GM23338 (cell line): ENCODE measurements around the gene NPSR1. TPM values are rescaled to one million over a fixed set of nuclear protein-coding genes. Genes with fewer than 3 reads are reported as not detected.
A peak's percentile ranks its signal among the peaks of the same experiment; 100 is the strongest.

ENCODE experiments used
- ATAC-seq: fragments of 200-7000 bp; cut with Tn5 transposase; 3 replicates; pipeline ENCODE4 v1.9.1; 2020
- DNase-seq: peaks from one replicate; pipeline ENCODE4 v3.0.0-alpha.2; 2015; ENCODE audit warnings: low spot score
- H2AFZ ChIP-seq: fragments of 200-600 bp; sonication (generic); 2 replicates; pipeline ENCODE4 v1.8.0; 2016; ENCODE audit warnings: antibody characterized with exemption, mild to moderate bottlenecking, moderate library complexity
- H3F3A ChIP-seq: fragments of 200-600 bp; sonication (generic); replicated peaks from 2 replicates; pipeline ENCODE4 v1.8.0; 2017; ENCODE audit warnings: antibody characterized with exemption, mixed run types, low read depth
- H3K27ac ChIP-seq: fragments of 200-600 bp; sonication (generic); 2 replicates; pipeline ENCODE4 v1.6.1; 2016; ENCODE audit warnings: low read depth
- H3K27me3 ChIP-seq: fragments of 200-600 bp; sonication (generic); 2 replicates; pipeline ENCODE4 v1.8.0; 2016; ENCODE audit warnings: mild to moderate bottlenecking, mixed run types, moderate library complexity; ENCODE audit not compliant: insufficient read depth
- H3K36me3 ChIP-seq: fragments of 200-600 bp; sonication (generic); 2 replicates; pipeline ENCODE4 v1.8.0; 2016; ENCODE audit warnings: mild to moderate bottlenecking; ENCODE audit not compliant: insufficient read depth
- H3K4me1 ChIP-seq: fragments of 200-600 bp; sonication (generic); 2 replicates; pipeline ENCODE4 v1.8.0; 2016; ENCODE audit warnings: mild to moderate bottlenecking, moderate library complexity; ENCODE audit not compliant: insufficient read depth
- H3K4me2 ChIP-seq: fragments of 200-600 bp; sonication (generic); 2 replicates; pipeline ENCODE4 v1.7.1; 2017; ENCODE audit warnings: mixed run types
- H3K4me3 ChIP-seq: fragments of 200-600 bp; sonication (generic); 2 replicates; pipeline ENCODE4 v1.6.1; 2016; ENCODE audit warnings: mixed run types
- H3K79me2 ChIP-seq: fragments of 200-600 bp; sonication (generic); replicated peaks from 2 replicates; pipeline ENCODE4 v1.8.0; 2017; ENCODE audit warnings: mild to moderate bottlenecking; ENCODE audit not compliant: insufficient read depth
- H3K9me2 ChIP-seq: fragments of 200-600 bp; sonication (generic); 2 replicates; pipeline ENCODE4 v1.8.0; 2017; ENCODE audit not compliant: insufficient read depth
- H4K20me1 ChIP-seq: fragments of 200-600 bp; sonication (generic); replicated peaks from 2 replicates; pipeline ENCODE4 v1.8.0; 2017; ENCODE audit warnings: mild to moderate bottlenecking; ENCODE audit not compliant: insufficient read depth
- H3K27ac Mint-ChIP-seq: 2 replicates; pipeline ENCODE4 v1.8.0; 2020; ENCODE audit warnings: inconsistent platforms, mild to moderate bottlenecking, moderate library complexity, mixed read lengths
- H3K27me3 Mint-ChIP-seq: 3 replicates; pipeline ENCODE4 v1.8.0; 2022; ENCODE audit warnings: low read depth, mild to moderate bottlenecking, moderate library complexity, mixed read lengths, inconsistent platforms; ENCODE audit not compliant: insufficient read depth, poor library complexity
- H3K36me3 Mint-ChIP-seq: 3 replicates; pipeline ENCODE4 v1.8.0; 2021; ENCODE audit warnings: low read depth, mild to moderate bottlenecking, inconsistent platforms, moderate library complexity, mixed read lengths
- H3K4me1 Mint-ChIP-seq: 3 replicates; pipeline ENCODE4 v1.8.0; 2020; ENCODE audit warnings: mild to moderate bottlenecking, inconsistent platforms, mixed read lengths
- H3K4me3 Mint-ChIP-seq: 3 replicates; pipeline ENCODE4 v1.8.0; 2021; ENCODE audit warnings: moderate library complexity, mild to moderate bottlenecking, inconsistent platforms, mixed read lengths
- H3K9me3 Mint-ChIP-seq: 3 replicates; pipeline ENCODE4 v1.8.0; 2020; ENCODE audit warnings: moderate library complexity, mild to moderate bottlenecking, inconsistent platforms, mixed read lengths
- CREB1 ChIP-seq: fragments of 250-450 bp; sonication (Bioruptor Pico); IDR thresholded peaks from 2 replicates; pipeline ENCODE4 v1.5.0; 2020; ENCODE audit warnings: low read depth, mild to moderate bottlenecking, moderate library complexity
- EZH2 ChIP-seq: fragments of 200-600 bp; sonication (generic); IDR thresholded peaks from one replicate; pipeline ENCODE4 v1.8.0; 2017; ENCODE audit warnings: antibody characterized with exemption, mild to moderate bottlenecking, low read depth; ENCODE audit not compliant: unreplicated experiment
- EZH2phosphoT487 ChIP-seq: fragments of 200-600 bp; sonication (generic); IDR thresholded peaks from one replicate; pipeline ENCODE4 v1.8.1; 2018; ENCODE audit warnings: antibody characterized with exemption; ENCODE audit not compliant: unreplicated experiment
- ZNF114 ChIP-seq: fragments of 250-450 bp; sonication (Bioruptor Pico); IDR thresholded peaks from 2 replicates; pipeline ENCODE4 v1.5.0; 2020; ENCODE audit warnings: mild to moderate bottlenecking, moderate library complexity
- polyA plus RNA-seq: library from polyadenylated mRNA; unstranded; fragments of >200 nt; fragmentation: Nextera tagmentation; extraction: Ambion mirVana; gene quantifications from 2 replicates; pipeline ENCODE4 v1.2.1, GENCODE V29; 2016
- total RNA-seq: library from RNA; depleted of rRNA; stranded (reverse); fragments of >200 nt; shearing (Covaris generic); gene quantifications from 2 replicates; pipeline ENCODE4 v1.2.3, GENCODE V29; 2014
- TF ChIP-seq, protein P1 (sequence below): IDR thresholded peaks from one replicate; pipeline ENCODE4 v1.6.1; 2018; ENCODE audit warnings: antibody characterized with exemption; ENCODE audit not compliant: unreplicated experiment
- TF ChIP-seq, protein P2 (sequence below): IDR thresholded peaks from 2 replicates; pipeline ENCODE4 v1.6.1; 2016; ENCODE audit warnings: antibody characterized with exemption
- TF ChIP-seq, protein P3 (sequence below), 2 experiments: fragments of 200-600 bp in 1 of 2; sonication (generic) in 1 of 2; conservative IDR thresholded peaks; 2 replicates each; pipeline versions ENCODE4 v1.5.1 to v1.6.1; 2016 to 2017; ENCODE audit warnings: antibody characterized with exemption in 2 of 2, low read depth in 2 of 2, mild to moderate bottlenecking in 2 of 2, moderate library complexity in 1 of 2

Gene NPSR1
- total and polyA plus RNA-seq, 2 experiments from 2014 or later, result not detected

DNA sequence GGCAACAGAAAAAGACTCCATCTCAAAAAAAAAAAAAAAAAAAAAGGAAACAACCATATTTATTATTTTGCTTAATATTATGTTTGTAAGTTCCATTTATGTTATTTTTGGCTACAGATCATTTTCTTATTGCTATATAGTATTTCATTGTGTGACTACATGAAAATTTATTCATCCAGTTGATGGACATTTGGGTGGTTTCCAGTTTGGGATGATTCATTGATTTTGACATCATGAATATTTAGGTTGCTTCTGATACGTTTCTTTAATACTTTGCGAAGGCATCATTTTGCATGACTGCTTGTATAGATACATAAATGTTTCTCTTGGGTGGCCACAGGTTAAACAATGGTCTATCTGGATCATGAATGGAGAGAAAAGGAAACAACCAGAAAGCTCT is 2.0 kb upstream of the NPSR1 start (continued):
- TF ChIP-seq, protein P1, sequence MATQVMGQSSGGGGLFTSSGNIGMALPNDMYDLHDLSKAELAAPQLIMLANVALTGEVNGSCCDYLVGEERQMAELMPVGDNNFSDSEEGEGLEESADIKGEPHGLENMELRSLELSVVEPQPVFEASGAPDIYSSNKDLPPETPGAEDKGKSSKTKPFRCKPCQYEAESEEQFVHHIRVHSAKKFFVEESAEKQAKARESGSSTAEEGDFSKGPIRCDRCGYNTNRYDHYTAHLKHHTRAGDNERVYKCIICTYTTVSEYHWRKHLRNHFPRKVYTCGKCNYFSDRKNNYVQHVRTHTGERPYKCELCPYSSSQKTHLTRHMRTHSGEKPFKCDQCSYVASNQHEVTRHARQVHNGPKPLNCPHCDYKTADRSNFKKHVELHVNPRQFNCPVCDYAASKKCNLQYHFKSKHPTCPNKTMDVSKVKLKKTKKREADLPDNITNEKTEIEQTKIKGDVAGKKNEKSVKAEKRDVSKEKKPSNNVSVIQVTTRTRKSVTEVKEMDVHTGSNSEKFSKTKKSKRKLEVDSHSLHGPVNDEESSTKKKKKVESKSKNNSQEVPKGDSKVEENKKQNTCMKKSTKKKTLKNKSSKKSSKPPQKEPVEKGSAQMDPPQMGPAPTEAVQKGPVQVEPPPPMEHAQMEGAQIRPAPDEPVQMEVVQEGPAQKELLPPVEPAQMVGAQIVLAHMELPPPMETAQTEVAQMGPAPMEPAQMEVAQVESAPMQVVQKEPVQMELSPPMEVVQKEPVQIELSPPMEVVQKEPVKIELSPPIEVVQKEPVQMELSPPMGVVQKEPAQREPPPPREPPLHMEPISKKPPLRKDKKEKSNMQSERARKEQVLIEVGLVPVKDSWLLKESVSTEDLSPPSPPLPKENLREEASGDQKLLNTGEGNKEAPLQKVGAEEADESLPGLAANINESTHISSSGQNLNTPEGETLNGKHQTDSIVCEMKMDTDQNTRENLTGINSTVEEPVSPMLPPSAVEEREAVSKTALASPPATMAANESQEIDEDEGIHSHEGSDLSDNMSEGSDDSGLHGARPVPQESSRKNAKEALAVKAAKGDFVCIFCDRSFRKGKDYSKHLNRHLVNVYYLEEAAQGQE, result no peak
- TF ChIP-seq EZH2phosphoT487, result no peak
- TF ChIP-seq ZNF114, result no peak
- TF ChIP-seq, protein P2, sequence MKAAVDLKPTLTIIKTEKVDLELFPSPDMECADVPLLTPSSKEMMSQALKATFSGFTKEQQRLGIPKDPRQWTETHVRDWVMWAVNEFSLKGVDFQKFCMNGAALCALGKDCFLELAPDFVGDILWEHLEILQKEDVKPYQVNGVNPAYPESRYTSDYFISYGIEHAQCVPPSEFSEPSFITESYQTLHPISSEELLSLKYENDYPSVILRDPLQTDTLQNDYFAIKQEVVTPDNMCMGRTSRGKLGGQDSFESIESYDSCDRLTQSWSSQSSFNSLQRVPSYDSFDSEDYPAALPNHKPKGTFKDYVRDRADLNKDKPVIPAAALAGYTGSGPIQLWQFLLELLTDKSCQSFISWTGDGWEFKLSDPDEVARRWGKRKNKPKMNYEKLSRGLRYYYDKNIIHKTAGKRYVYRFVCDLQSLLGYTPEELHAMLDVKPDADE, result no peak

DNA sequence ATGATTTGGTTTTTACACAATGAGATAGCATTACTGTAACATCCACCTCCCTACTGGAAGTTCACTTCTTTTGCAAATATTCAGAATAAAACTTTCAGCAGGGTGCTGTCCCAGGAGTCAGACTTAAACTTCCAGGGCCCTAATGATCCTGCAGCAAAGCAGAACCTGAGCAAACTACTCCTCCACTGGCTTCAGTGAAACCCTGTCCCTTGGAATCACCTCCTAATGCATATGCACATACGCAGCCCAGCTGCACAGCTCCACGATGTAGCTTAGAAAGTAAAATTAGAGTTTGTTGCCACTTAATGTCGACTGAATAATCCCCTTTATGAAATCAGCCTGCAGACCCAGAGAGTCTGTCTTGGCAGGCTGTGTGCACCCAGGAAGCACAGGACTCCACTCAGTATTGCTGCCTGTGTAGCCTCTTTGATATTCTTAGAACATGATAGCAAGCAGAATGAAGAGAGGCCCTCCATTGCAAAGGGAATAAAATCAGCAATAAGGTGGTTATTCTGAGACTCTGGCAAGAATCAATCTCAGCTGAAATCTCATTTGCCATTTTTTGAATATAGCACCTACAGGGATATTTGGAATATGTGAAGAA is 1.6 kb downstream of the NPSR1 start:
- Mint-ChIP-seq H3K4me3 (no peak overlapping the region), H3K9me3 (no peaks in the 10 kb centered on the region; the same call in 1 of the 3 replicates), H3K27me3 (peaks cover 11% of the 10 kb centered on the region), H3K36me3 (no peaks in the 10 kb centered on the region), H3K4me1 (peaks cover 48% of the 10 kb centered on the region), H3K27ac (no peak overlapping the region)
- Histone ChIP-seq H3K4me1 (peaks cover 29% of the 10 kb centered on the region), H4K20me1 (no peaks in the 10 kb centered on the region), H3K27ac (no peak overlapping the region), H3K4me3 (no peak overlapping the region), H3K79me2 (no peaks in the 10 kb centered on the region), H3K36me3 (no peaks in the 10 kb centered on the region), H2AFZ (peak overlapping the region; percentile 21; the same call in 1 of the 2 replicates), H3K4me2 (peak overlapping the region; percentile 66), H3F3A (no peaks in the 10 kb centered on the region), H3K27me3 (no peaks in the 10 kb centered on the region), H3K9me2 (peaks cover 15% of the 10 kb centered on the region)
- TF ChIP-seq, protein P3, sequence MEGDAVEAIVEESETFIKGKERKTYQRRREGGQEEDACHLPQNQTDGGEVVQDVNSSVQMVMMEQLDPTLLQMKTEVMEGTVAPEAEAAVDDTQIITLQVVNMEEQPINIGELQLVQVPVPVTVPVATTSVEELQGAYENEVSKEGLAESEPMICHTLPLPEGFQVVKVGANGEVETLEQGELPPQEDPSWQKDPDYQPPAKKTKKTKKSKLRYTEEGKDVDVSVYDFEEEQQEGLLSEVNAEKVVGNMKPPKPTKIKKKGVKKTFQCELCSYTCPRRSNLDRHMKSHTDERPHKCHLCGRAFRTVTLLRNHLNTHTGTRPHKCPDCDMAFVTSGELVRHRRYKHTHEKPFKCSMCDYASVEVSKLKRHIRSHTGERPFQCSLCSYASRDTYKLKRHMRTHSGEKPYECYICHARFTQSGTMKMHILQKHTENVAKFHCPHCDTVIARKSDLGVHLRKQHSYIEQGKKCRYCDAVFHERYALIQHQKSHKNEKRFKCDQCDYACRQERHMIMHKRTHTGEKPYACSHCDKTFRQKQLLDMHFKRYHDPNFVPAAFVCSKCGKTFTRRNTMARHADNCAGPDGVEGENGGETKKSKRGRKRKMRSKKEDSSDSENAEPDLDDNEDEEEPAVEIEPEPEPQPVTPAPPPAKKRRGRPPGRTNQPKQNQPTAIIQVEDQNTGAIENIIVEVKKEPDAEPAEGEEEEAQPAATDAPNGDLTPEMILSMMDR (conservative IDR thresholded peaks at IDR 0.05; ENCODE audit: low read depth in 2 of 2), result no peak
- TF ChIP-seq, protein P2, result no peak
- TF ChIP-seq CREB1 (no peak), EZH2 (no peak)
- ATAC-seq (peak; percentile 42), DNase-seq (peak; percentile 19)
